ENCODE results near the gene PNCK.

DNA sequence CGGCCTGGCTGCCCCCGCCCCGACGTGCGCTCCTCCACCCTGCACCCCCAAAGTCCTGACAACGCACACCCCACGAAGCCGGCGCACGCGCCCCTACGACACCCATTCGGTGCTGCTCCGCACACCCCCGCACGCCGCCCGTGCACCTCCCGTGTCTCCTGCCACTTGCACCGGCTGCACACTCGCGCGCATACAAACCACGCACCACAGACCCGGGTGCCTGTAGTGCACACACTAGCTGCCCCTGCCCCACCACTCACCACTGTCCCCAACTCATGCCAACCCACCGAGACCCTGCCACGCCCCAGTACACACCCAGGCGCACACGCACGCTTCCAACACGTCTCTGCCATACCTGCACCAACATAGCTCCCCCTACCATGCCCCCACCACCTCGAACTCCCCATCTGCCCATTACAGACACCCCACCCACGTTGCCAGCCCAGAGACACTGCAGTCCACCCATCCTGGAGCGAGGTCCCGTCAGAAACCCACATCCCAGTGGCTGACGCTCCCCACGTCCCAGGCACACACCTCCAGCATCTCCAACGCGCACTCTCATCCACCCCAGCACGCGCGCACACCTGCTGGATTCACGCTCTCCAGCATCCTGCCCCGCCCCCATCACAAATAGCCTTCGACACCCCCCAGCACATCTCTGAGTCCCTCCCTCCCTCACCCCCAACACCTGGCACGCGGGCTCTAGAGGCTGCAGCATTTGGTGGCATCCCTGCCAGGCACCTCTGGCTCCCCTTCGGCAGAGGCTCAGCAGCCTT, 30.8 kb downstream of the PNCK start:
- TF ChIP-seq, protein P1, sequence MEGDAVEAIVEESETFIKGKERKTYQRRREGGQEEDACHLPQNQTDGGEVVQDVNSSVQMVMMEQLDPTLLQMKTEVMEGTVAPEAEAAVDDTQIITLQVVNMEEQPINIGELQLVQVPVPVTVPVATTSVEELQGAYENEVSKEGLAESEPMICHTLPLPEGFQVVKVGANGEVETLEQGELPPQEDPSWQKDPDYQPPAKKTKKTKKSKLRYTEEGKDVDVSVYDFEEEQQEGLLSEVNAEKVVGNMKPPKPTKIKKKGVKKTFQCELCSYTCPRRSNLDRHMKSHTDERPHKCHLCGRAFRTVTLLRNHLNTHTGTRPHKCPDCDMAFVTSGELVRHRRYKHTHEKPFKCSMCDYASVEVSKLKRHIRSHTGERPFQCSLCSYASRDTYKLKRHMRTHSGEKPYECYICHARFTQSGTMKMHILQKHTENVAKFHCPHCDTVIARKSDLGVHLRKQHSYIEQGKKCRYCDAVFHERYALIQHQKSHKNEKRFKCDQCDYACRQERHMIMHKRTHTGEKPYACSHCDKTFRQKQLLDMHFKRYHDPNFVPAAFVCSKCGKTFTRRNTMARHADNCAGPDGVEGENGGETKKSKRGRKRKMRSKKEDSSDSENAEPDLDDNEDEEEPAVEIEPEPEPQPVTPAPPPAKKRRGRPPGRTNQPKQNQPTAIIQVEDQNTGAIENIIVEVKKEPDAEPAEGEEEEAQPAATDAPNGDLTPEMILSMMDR (IDR thresholded peaks at IDR 0.05), result no peak
- TF ChIP-seq REST (IDR thresholded peaks at IDR 0.05; ENCODE audit: insufficient read depth in 1 of 2, low read depth in 2 of 2, low read length in 1 of 2), result no peak
